CD1c-positive myeloid dendritic cell (primary cell): ENCODE measurements around the gene MEIOSIN.
A peak's percentile ranks its signal among the peaks of the same experiment; 100 is the strongest.
"Not testable (repeated sequence)": the region's sequence is repeated elsewhere in the genome, so short reads cannot be mapped to it uniquely, and the experiment has no call there.

Source experiments
- DNase-seq: peaks from one replicate; pipeline ENCODE4 v3.0.0-alpha.2; 2016; ENCODE audit errors: extremely low spot score

Gene MEIOSIN

DNA sequence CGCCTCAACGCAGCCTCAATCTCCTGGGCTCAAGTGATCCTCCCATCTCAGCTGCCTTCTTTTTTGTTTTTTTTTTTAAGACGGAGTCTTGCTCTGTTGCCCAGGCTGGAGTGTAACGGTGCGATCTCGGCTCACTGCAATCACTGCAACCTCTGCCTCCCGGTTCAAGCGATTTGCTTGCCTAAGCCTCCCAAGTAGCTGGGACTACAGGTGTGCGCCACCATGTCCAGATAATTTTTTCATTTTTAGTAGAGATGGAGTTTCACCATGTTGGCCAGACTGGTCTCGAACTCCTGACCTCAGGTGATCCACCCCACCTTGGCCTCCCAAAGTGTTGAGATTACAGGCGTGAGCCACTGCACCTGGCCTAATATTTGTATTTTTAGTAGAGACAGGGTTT lies 13.2 kb upstream of the MEIOSIN start:
- DNase-seq, result not testable (repeated sequence)

DNA sequence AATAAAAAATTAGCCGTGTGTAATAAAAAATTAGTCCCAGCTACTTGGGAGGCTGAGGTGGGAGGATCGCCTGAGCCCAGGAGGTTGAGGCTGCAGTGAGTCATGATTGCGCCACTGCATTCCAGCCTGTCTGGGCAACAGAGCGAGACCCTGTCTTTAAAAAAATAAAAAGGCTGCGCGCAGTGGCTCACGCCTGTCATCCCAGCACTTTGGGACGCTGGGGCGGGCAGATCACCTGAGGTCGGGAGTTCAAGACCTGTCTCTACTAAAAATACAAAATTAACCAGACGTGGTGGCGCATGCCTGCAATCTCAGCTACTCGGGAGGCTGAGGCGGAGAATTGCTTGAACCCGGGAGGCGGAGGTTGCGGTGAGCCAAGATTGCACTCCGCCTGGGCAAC lies 4.6 kb upstream of the MEIOSIN start:
- not testable (repeated sequence) for DNase-seq

DNA sequence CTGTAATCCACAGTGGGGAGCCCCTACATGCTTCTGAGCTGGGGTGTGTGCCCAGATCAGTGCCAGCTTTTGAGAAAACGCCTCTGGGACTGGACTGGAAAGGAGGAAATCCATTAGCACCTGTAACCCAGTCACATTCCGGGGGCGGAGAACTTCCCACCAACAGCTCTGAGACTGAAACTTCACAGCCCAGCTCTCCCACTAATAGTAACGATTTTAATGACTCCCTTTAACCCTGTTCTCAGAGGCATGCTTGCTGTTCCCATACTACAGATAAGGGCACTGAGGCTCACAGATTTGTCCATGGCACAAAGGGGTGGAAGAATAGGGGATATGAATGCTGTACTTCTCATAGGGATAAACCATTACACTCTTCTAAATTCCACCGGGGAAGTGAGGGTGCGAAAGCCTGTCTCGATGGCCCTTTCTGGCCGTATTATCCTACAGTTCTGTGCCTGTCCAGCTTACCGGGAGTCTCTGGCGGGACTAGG lies 3.4 kb upstream of the MEIOSIN start:
- peak; percentile 47 for DNase-seq

DNA sequence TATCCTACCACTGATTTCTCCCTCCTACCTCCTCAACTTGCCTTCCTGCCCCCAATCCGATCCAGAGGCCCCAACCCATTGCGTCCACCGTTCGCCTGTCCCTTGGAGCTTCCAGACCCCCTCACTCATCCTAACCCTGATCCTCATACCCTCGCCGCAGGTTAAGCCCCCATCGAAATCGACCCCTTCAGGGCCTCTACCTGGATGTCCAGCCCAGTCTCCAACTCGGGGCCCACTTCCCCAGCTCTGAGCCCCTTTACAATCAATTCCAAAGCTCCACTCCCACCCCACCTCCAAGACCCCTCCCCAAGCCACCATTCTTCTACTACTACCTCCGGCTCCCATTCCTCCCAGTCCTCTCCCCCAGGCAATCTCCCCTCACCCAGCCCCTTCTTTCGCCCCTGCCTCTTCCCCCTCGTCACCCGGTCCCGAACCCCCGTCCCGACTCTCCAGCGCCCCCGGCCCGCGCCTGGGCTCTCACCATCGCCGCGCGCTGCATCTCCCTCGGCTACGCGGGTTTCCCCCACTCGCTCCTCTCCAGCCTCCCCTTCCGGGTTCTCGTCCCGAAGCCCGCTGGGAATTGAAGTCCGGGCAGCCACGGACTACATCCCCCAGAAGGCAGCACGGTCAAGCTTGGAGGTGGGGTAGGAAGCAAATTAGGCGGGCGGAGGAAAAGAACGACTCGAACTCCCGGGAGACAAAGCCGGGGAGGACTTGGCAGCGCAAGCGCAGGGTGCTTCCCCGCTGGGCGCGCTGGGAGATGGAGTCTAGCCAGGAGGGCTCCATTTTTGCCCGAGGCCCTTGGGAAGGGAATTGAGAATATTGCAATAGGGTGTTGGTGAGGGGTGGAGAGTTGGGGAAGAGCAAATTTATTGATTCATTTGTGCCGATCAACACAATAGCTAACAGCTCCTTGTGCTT lies 2.6 kb upstream of the MEIOSIN start, which contains the start of gene FBXO46:
Gene FBXO46 (minus strand): TSS at position 529 of the 921 bp plus-strand sequence. CDS start 17,401 bp downstream, outside the sequence.
- DNase-seq, result peak; percentile 97

DNA sequence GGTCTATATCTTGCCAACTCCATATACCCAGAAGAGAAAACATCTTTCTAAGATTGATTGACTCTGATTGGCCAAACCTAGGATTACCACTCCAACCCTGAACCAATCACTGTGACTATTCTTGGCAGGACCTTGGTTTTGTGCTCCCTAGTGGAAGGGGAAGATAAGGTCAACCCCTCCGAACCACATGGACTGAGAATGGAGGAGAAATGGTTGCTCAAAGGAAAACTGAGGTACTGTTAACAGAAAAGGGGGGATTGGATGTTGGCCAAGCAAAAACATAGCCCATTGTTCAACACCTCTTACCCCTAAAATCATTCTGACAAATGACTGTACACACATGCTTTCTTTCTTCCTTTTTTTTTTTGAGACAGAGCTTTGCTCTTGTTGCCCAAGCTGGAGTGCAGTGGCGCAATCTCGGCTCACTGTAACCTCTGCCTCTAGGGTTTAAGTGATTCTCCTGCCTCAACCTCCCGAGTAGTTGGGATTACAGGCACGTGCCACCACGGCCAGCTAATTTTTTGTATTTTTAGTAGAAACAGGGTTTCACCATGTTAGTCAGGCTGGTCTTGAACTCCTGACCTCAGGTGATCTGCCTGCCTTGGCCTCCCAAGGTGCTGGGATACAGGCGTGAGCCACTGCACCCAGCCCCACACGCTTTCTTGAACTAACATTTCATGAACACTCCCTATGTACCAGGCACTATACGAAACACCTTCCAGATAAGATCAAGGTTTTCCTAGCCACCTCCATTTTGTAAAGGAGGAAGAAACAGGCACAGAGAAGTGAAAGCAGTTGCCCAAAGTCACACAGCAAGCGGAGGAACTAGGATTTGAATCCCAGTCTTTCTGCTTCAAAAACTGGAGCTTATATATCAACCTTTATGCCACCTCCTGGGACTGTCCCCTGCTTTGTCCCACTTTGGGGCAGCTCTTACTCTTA lies 6.5 kb downstream of the MEIOSIN start:
- DNase-seq, result peak; percentile 28

DNA sequence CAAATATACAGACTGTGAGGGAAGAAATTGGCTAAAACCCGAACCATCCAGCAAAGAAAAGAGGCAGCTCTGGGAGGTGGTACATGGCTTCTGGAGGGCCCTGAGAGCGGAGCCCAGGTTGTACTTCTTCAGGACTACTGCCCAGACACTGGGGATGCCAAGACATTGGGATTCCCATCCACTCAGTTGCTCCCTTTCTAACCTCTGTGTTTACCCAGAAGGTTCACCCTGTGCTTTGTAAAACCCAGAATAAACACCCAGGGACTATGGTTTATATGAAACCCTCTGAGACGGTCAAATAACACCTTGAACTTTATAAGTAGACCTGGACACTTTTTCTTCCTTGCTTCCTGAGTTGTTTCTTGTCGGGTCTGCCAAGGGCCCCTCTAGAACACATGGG lies 9.7 kb downstream of the MEIOSIN start:
- no peak for DNase-seq

DNA sequence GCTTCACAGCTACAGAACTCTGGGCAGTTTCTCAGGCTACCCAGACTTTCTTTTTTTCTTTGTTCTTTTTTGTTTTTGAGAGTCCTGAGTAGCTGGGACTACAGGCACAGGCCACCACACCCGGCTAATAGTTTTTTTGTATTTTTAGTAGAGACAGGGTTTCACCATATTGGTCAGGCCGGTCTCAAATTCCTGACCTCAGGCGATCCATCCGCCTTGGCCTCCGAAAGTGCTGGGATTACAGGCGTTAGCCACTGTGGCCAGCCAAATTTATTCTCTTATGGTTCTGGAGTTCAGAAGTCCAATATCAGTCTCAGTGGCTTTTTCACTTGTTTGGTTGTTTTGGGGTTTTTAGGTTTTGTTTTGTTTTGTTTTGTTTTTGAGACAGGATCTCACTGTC lies 12.4 kb downstream of the MEIOSIN start:
- DNase-seq, result no peak

DNA sequence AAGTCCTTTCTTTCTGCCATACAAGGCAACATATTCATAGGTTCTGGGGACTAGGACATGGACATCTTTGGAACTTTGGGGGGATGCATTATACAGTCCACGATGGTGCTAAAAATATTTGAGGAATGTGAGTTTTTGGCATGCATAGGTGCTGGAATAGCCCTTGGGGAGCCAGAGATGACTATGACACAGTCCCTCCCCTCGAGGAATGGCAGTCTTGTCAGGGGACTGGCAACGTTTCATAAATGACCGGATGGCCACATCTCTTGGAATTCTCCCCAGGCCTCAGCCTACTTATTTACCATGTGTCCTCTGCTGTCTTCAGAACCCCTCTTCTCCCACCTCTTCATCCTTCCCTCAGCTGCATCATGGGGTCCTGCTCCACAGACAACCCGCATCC lies 13.6 kb downstream of the MEIOSIN start:
- DNase-seq, result no peak

DNA sequence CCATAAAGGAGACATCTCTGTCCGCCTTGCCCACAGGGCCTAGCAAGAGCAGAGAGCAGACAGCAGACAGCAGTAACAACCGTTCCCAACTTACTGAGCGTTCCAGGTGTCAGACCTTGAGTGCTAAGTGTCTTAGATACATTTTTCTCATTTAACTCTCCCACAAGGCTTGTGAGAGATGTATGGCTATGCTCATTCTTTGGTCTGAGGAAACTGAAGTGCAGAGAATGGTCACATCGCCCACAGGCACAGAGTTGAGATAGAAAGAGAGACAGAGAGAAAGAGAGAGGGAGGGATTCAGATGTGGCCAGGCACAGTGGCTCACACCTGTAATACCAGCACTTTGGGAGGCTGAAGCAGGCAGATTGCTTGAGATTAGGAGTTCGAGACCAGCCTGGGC lies 14.3 kb downstream of the MEIOSIN start:
- no peak for DNase-seq

DNA sequence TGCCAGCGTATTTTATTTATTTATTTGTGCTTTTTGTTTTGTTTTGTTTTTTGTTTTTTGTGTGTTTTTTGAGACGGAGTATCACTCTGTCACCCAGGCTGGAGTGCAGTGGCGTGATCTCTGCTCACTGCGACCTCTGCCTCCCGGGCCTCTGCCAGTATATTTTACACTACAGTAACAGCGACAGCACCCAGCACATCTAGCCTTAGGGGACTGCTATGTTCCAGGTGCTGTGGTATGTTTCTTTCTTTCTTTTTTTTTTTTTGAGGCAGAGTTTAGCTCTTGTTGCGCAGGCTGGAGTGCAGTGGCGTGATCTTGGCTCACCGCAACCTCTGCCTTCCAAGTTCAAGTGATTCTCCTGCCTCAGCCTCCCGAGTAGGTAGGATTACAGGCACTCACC lies 18.2 kb downstream of the MEIOSIN start:
- not testable (repeated sequence) for DNase-seq

DNA sequence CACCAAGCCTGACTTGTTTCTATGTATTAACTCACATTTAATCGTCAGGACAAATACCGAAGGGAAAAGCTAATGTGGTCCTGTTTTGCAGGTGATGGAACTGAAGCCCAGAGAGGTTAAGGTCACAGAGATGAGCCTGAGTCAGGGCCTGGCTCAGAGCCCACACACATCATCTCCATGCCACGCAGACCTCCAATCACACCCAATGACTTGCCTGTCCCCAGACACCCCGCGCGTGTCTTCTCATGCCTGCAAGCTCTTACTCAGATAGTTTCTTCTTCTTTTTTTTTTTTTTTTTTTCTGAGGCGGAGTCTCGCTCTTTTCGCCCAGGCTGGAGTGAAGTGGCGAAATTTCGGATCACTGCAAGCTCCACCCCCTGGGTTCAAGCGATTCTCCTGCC lies 19.4 kb downstream of the MEIOSIN start:
- DNase-seq, result no peak

DNA sequence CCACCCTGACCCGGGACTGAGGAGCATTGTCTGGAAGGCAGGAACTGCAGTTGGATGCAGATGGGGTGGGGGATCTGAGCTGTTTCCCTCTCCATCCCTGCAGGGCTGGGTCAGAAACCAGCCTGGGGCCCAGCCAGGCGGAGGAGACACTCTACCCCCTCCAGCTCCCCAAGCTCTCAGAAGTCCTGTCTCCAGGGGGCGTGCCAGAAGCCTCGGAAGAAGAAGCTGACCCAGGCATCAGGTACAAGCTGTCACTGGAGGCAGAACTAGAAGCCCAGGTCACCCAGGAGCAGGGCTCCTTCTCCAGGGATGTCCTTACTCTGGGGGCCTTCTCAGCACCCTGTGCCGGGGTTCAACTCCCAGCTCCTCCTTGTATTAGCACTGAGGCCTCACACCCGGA lies 20.3 kb downstream of the MEIOSIN start:
- DNase-seq, result no peak

DNA sequence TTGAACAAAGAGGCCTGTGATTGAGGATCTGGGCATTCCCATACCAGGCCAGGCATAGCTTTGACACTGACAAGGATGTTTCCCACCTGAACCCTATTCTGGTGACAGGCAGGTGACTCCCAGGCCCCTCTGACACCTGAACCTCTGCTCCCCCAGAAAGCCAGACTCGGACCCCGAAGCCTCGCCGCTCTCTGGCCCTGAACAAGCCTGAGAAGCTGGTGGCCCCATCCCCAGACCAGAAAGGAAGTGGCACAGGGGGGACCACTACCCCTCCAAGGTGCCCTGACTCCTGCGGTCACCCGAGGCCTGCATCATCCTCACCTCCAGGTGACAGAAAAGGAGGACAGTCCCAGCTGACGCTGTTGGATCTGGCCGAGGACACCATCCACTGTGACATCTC lies 21.1 kb downstream of the MEIOSIN start:
- DNase-seq, result no peak

DNA sequence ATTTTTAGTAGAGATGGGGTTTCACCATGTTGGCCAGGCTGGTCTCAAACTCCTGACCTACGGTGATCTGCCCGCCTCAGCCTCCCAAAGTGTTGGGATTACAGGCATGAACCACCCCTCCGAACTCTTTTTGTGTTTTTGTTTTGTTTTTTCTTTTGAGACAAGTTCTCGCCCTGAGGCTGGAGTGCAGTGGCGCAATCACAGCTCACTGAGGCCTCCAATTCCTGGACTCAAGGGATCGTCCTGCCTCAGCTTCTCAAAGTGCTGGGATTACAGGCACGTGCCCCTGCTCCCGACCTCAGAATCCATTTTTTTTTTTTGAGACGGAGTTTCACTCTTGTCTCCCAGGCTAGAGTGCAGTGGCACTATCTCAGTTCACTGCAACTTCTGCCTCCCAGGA lies 24.5 kb downstream of the MEIOSIN start:
- DNase-seq, result no peak

DNA sequence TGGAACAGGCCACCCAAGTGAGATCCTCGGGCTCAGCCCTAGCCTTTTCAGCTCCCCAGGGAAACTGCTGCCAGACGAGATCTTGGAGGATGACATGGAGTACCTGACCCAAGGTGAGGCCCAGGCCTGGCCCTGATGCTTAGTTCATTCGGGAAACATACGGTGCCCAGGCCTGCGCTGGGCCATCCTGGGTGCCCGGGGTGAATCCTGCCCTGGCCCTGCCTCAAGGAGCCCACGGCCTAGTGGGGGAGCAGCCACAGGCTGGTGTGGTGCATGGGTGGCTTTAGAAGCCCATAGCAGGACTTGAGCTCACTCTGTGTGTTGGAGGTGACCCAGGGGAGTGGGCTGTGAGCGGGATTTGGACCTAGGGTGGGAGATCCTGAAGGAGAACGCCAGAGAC lies 25.7 kb downstream of the MEIOSIN start:
- no peak for DNase-seq

DNA sequence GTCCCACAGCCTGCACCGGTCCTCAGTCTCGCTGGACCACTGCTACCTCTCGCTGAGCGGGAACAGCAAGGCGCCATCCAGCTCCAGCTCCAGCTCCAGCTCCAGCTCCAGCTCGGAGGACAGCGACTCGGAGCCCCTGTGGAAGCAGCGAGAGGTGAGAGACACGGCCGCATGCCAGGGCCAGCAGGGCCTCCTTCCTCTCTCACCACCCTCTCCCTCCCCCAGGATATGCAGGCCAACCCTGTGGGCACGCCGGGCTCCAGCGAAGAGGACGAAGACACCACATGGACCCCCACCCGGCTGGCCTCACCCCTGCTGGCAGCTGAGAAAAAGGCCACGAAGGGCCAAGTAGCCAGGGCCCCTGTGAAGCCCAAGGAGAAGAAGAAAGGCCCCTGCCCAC lies 28.5 kb downstream of the MEIOSIN start:
- DNase-seq, result no peak

DNA sequence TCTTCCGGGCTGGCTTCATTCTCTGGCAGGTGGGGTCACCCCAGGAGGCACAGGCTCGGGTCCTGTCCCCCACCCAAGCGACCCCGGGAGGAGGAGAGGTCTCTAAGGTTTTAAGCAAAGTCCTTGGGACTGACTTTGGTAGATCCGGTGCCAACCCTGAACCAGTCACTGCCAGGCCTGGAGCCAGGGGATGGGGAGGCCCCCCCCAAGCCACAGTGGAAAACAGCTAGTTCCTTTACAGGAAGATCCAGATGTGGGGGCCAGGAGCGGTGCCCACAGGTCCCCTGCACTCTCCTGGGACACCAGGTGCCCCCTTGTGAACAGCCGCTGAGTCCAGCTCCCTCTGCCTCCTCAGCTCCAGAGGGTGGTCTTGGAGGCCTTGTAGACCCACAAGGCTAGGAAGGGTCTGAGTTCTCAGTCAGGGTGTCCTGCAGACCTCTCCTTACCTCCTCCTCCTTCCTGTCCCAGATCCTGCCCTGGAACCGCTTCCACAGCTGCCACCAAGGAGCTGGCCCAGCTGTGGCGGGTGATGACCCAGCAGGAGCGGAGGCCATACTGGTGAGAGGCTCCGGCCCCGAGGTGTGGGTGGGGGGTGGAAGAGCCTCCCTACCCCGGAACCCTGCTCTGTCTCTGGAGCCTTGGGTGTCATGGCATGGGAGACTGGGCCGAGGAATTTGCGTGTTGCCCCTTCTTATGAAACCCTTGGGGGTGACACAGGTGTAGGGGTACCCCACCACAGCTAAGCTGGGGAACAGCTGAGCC lies 29.8 kb downstream of the MEIOSIN start:
- no peak for DNase-seq

DNA sequence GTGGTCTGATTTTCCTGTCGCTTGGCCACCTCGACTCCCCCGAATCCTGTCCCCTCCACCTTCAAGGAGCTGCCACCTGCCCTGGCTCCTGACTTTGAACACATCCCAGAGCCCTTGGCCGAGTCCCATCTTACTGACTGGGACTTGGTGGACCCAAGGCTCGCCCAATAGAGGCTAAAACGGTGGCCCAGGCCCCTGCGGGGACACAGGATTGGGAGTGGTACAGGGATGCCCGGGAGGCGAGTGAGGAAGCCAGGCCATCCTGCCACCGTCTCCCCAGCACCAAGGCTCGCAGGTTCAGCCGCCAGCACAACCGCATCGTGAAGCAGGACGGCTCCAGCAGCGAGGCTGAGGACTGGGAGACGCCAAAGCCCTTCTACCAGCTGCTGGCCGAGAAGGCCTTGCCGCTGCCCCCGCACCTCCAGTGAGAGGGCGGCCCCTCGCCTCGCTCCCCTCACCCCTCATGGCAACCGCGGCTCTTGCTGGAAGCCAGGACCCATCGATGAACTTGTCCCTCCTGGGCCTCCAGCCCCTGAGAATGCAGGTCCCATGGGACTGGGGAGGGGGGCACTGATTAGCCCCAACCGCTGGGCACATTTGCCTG lies 30.6 kb downstream of the MEIOSIN start:
- DNase-seq, result no peak

DNA sequence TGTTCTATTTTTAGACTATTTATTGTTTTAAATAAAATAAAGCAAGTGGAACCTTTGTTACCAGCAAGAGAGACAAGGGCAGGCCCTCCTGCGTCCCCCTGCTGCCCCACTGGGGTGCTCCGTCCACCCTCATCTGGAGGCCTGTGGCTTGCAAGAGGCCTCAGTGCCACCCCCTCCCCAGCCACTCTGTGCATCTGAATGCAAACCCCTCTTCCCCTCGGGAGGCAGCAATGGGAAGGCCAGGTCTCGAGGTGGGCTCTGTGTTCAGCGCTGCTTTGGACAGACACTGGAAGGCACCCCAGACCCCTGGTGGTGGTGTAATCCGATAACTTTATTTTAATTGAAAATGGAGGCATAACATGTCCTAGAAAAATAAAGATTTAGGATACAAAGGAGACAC lies 31.2 kb downstream of the MEIOSIN start:
- no peak for DNase-seq

DNA sequence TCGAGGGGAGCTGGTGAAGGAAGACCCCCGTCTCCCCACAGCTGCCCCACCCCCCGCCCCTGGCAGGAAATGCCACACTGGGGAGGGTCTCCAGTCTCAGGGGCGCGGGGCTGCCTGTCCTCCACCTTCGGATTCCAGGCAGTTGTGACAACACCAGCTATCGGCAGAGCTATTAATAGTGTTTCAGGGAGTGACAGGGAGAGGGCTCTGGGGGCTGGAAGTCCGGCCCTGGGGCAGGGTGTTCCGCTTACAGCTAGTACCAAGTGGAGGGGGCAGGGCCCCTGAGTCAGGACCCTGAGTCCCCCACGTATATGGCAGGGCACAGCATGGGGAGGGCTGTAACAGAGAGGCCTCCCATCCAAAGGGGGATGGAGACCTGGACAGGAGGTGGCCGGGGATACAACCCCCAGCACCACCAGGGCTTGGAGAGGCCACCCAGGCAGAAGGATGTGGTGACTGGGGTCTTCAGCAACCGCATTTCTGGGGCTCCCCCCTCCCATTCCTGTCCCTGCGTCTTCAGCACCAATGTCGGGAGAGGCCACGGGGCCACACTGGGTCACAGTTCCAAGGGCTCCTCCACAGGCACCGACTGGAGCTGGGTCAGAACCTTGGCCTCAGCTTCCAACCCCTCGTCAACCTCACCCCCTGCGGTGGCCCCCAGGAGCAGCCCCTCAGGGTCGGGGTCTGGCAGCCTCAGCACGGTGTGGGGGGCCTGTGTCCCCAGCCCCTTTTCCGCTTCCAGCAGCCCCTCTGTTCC lies 31.9 kb downstream of the MEIOSIN start:
- no peak for DNase-seq
